CD8-positive, alpha-beta memory T cell (primary cell): Measurements from ENCODE around the gene FNDC3B. TPM values are rescaled to one million over a fixed set of nuclear protein-coding genes. Genes with fewer than 3 reads are reported as not detected.
"Not testable (repeated sequence)": the region's sequence is repeated elsewhere in the genome, so short reads cannot be mapped to it uniquely, and the experiment has no call there.

Source experiments
- CTCF ChIA-PET: fragments of 350-600 bp; sonication (Branson Sonifier 250); formaldehyde crosslinking; loops from one replicate; lab custom pipeline; 2021; ENCODE audit warnings: antibody characterized with exemption; lab: Charles Lee
- POLR2A ChIA-PET: fragments of 350-600 bp; sonication (Branson Sonifier 250); formaldehyde crosslinking; loops from one replicate; lab custom pipeline; 2021; ENCODE audit warnings: antibody characterized with exemption; lab: Charles Lee
- DNase-seq, 5 donors: peaks; one replicate each; pipeline versions ENCODE4 v3.0.0 to v3.0.0-alpha.2; 2020 to 2022; ENCODE audit warnings: mixed read lengths in 1 of 5
- H3K27ac ChIP-seq: one replicate; pipeline ENCODE4 v1.7.0; 2013; ENCODE audit warnings: low read depth, mild to moderate bottlenecking, low read length, moderate library complexity
- H3K27me3 ChIP-seq: 2 replicates; pipeline ENCODE4 v1.7.0; 2013; ENCODE audit warnings: low read length, mild to moderate bottlenecking; ENCODE audit not compliant: insufficient read depth, poor library complexity, severe bottlenecking
- H3K36me3 ChIP-seq: 2 replicates; pipeline ENCODE4 v1.7.0; 2013; ENCODE audit warnings: mild to moderate bottlenecking, low read length, moderate library complexity; ENCODE audit not compliant: insufficient read depth
- H3K4me1 ChIP-seq: 2 replicates; pipeline ENCODE4 v1.7.0; 2013; ENCODE audit warnings: mild to moderate bottlenecking, low read length, moderate library complexity; ENCODE audit not compliant: insufficient read depth
- H3K4me3 ChIP-seq: 2 replicates; pipeline ENCODE4 v1.7.0; 2013; ENCODE audit warnings: mild to moderate bottlenecking, low read length
- H3K9me3 ChIP-seq: 2 replicates; pipeline ENCODE4 v1.7.0; 2013; ENCODE audit warnings: mild to moderate bottlenecking, low read length
- H3K27ac Mint-ChIP-seq, 8 donors: one replicate each; pipeline ENCODE4 v1.8.0; 2020 to 2021; ENCODE audit warnings: mixed read lengths in 8 of 8, mild to moderate bottlenecking in 6 of 8, inconsistent platforms in 3 of 8, moderate library complexity in 3 of 8
- H3K27me3 Mint-ChIP-seq, 2 donors: one replicate each; pipeline ENCODE4 v1.8.0; 2020 to 2021; ENCODE audit warnings: mixed read lengths in 2 of 2, mild to moderate bottlenecking in 1 of 2, moderate library complexity in 1 of 2
- H3K36me3 Mint-ChIP-seq, 3 donors: one replicate each; pipeline ENCODE4 v1.8.0; 2020 to 2021; ENCODE audit warnings: mixed read lengths in 3 of 3, inconsistent platforms in 1 of 3, mild to moderate bottlenecking in 1 of 3
- H3K4me1 Mint-ChIP-seq, 3 donors: one replicate each; pipeline ENCODE4 v1.8.0; 2020 to 2021; ENCODE audit warnings: mixed read lengths in 3 of 3, inconsistent platforms in 1 of 3, mild to moderate bottlenecking in 1 of 3
- H3K4me3 Mint-ChIP-seq, 7 donors: one replicate each; pipeline ENCODE4 v1.8.0; 2020 to 2021; ENCODE audit warnings: mixed read lengths in 7 of 7, mild to moderate bottlenecking in 6 of 7, moderate library complexity in 4 of 7, inconsistent platforms in 2 of 7
- H3K9me3 Mint-ChIP-seq, 5 donors: one replicate each; pipeline ENCODE4 v1.8.0; 2020 to 2022; ENCODE audit warnings: mixed read lengths in 5 of 5, mild to moderate bottlenecking in 3 of 5, moderate library complexity in 2 of 5, inconsistent platforms in 1 of 5
- polyA plus RNA-seq: library from polyadenylated mRNA; unstranded; fragments of 300-500 nt; fragmentation: Illumina TruSeq; gene quantifications from one replicate; pipeline ENCODE4 v1.2.3, GENCODE V29; 2021
- total RNA-seq, 2 experiments: library from RNA; stranded (reverse); gene quantifications; one replicate each; pipeline ENCODE4 v1.2.3, GENCODE V29; 2021

Gene FNDC3B
- total RNA-seq (10 to 100 TPM; 17.4 to 18.6 TPM), polyA plus RNA-seq (8.7 TPM)

- H3K4me1 ChIP-seq = peaks cover 17% of the 10 kb centered on the region
- peak; percentile 81 to 92 (median 88) for DNase-seq
- peak within 1 kb of the TSS; percentile 71 for H3K27ac ChIP-seq
- H3K4me3 ChIP-seq = peak within 1 kb of the TSS; percentile 62
- Mint-ChIP-seq H3K36me3 (peaks cover 0 to 6% (median 2%) of the 10 kb centered on the region in 3 donors), H3K27me3 (peaks cover 0 to 8% of the 10 kb centered on the region in 2 donors), H3K27ac (peak within 1 kb of the TSS; percentile 80 to 99 (median 96)), H3K4me1 (peaks cover 35 to 59% (median 48%) of the 10 kb centered on the region in 3 donors), H3K9me3 (no peaks in the 10 kb centered on the region), H3K4me3 (peak within 1 kb of the TSS; percentile 94 to 99 (median 98))
- H3K9me3 ChIP-seq = no peaks in the 10 kb centered on the region
- ChIA-PET POLR2A (interaction anchor here (1.1 kb wide), 1 partner anchor 95 kb away, joined by 4 read pairs; no protein-coding TSS in a partner anchor), CTCF (interaction anchor here (0.6 to 0.7 kb wide), 3 partner anchors 154 to 293 kb away, joined by 3 read pairs; no protein-coding TSS in a partner anchor)
- H3K36me3 ChIP-seq = no peaks in the 10 kb centered on the region
- no peaks in the 10 kb centered on the region for H3K27me3 ChIP-seq
These were observed at the start of gene FNDC3B for GRCh38 chr3:172039436-172040077. Gene FNDC3B (plus strand): TSS chr3:172039578. CDS start chr3:172112480, 72,902 bp downstream.

DNA sequence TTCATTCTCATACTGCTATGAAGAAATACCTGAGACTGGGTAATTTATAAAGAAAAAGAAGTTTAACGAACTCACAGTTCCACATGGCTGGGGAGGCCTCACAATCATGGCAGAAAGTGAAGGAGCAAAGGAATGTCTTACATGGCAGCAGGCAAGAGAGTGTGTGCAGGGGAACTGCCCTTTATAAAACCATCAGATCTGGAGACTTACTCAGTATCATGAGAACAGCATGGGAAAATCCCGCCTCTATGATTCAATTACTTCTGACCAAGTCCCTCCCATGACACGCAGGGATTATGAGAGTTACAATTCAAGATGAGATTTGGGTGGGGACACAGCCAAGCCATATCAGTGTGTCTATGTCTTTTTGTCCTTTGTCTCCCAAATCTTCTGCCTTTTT, 49.1 kb upstream of the FNDC3B start:
- H3K36me3 Mint-ChIP-seq, POLR2A ChIA-PET, H3K4me1 ChIP-seq, H3K9me3 ChIP-seq, H3K27ac ChIP-seq, H3K4me3 Mint-ChIP-seq, H3K4me1 Mint-ChIP-seq, H3K36me3 ChIP-seq, H3K4me3 ChIP-seq, H3K27ac Mint-ChIP-seq, DNase-seq, H3K9me3 Mint-ChIP-seq, H3K27me3 ChIP-seq, CTCF ChIA-PET: not testable (repeated sequence)
- H3K27me3 Mint-ChIP-seq = peaks cover 9 to 27% of the 10 kb centered on the region in 2 donors

- H3K27ac ChIP-seq = no peak overlapping the region
- no peaks in the 10 kb centered on the region for H3K36me3 ChIP-seq
- ChIA-PET CTCF (no interaction called here), POLR2A (no interaction called here)
- Mint-ChIP-seq H3K4me1 (no peaks in the 10 kb centered on the region), H3K27ac (no peak overlapping the region), H3K27me3 (peaks cover 7 to 28% of the 10 kb centered on the region in 2 donors), H3K9me3 (peaks cover 0 to 2% (median 0%) of the 10 kb centered on the region in 5 donors), H3K36me3 (peaks cover 0 to 9% (median 0%) of the 10 kb centered on the region in 3 donors), H3K4me3 (no peak overlapping the region)
- no peak for DNase-seq
- no peaks in the 10 kb centered on the region for H3K4me1 ChIP-seq
- no peaks in the 10 kb centered on the region for H3K27me3 ChIP-seq
- no peaks in the 10 kb centered on the region for H3K9me3 ChIP-seq
- no peak overlapping the region for H3K4me3 ChIP-seq
These were observed 48.2 kb upstream of the FNDC3B start for GRCh38 chr3:171991166-171991565.

- POLR2A ChIA-PET = no interaction called here
- peaks cover 0 to 9% (median 3%) of the 10 kb centered on the region in 5 donors for H3K9me3 Mint-ChIP-seq
These were observed 44.5 kb upstream of the FNDC3B start for GRCh38 chr3:171994646-171995428.

DNA sequence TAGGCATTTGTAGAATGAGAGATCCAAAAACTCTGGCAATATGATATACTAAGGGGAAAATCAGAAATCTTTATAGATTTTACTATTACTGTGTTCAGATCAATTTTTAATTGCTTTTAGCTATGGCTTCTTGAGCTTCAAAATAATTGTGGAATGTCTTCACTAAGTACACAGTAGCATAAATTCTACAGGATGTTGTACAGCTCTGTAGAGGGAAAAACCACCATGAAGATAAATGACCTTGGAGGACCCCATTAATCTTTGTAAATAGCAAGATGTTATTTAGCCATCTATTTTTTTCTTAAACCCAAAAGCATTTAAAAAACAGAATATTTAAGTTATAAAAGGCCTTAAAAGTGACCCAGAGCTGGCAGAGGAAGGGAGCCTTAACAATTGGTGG, 43.9 kb upstream of the FNDC3B start:
- ChIA-PET CTCF (no interaction called here), POLR2A (no interaction called here)
- peaks cover 0 to 9% (median 3%) of the 10 kb centered on the region in 5 donors for H3K9me3 Mint-ChIP-seq
- peaks cover 10 to 22% of the 10 kb centered on the region in 2 donors for H3K27me3 Mint-ChIP-seq
- Histone ChIP-seq H3K4me3 (no peak overlapping the region), H3K27me3 (no peaks in the 10 kb centered on the region), H3K9me3 (no peaks in the 10 kb centered on the region), H3K4me1 (no peaks in the 10 kb centered on the region), H3K27ac (no peak overlapping the region), H3K36me3 (no peaks in the 10 kb centered on the region)
- no peak overlapping the region for H3K4me3 Mint-ChIP-seq
- DNase-seq = no peak
- no peak overlapping the region for H3K27ac Mint-ChIP-seq
- no peaks in the 10 kb centered on the region for H3K4me1 Mint-ChIP-seq
- peaks cover 0 to 8% (median 2%) of the 10 kb centered on the region in 3 donors for H3K36me3 Mint-ChIP-seq

More at GRCh38 chr3:171994646-171995428, 44.5 kb upstream of the FNDC3B start:
- Histone ChIP-seq H3K27ac (no peak overlapping the region), H3K36me3 (no peaks in the 10 kb centered on the region), H3K9me3 (no peaks in the 10 kb centered on the region), H3K27me3 (no peaks in the 10 kb centered on the region), H3K4me3 (no peak overlapping the region), H3K4me1 (no peaks in the 10 kb centered on the region)
- CTCF ChIA-PET = no interaction called here
- Mint-ChIP-seq H3K27me3 (peaks cover 10 to 27% of the 10 kb centered on the region in 2 donors), H3K27ac (no peak overlapping the region), H3K36me3 (peaks cover 0 to 13% (median 2%) of the 10 kb centered on the region in 3 donors), H3K4me3 (no peak overlapping the region), H3K4me1 (no peaks in the 10 kb centered on the region)
- no peak for DNase-seq

- Mint-ChIP-seq H3K36me3 (peaks cover 0 to 8% (median 2%) of the 10 kb centered on the region in 3 donors), H3K27ac (no peak overlapping the region), H3K9me3 (peaks cover 0 to 9% (median 3%) of the 10 kb centered on the region in 5 donors), H3K27me3 (peaks cover 7 to 21% of the 10 kb centered on the region in 2 donors), H3K4me3 (no peak overlapping the region), H3K4me1 (no peaks in the 10 kb centered on the region)
- no peak overlapping the region for H3K27ac ChIP-seq
- CTCF ChIA-PET = no interaction called here
- no peaks in the 10 kb centered on the region for H3K36me3 ChIP-seq
- no peaks in the 10 kb centered on the region for H3K27me3 ChIP-seq
- H3K4me3 ChIP-seq = no peak overlapping the region
- H3K9me3 ChIP-seq = no peaks in the 10 kb centered on the region
- POLR2A ChIA-PET = no interaction called here
- H3K4me1 ChIP-seq = no peaks in the 10 kb centered on the region
- DNase-seq = no peak
These were observed 43.1 kb upstream of the FNDC3B start for GRCh38 chr3:171996178-171996817.

DNA sequence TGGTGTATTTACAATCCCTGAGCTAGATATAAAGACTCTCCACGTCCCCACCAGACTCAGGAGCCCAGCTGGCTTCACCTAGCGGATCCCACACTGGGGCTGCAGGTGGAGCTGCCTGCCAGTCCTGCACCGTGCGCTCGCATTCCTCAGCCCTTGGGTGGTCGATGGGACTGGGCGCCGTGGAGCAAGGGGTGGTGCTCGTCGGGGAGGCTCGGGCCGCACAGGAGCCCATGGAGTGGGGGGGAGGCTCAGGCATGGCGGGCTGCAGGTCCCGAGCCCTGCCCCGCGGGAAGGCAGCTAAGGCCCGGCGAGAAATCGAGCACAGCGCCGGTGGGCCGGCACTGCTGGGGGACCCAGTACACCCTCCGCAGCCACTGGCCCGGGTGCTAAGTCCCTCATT, 40.6 kb upstream of the FNDC3B start:
- H3K36me3 ChIP-seq, POLR2A ChIA-PET, H3K9me3 ChIP-seq, H3K4me1 ChIP-seq, DNase-seq, H3K4me1 Mint-ChIP-seq, H3K4me3 ChIP-seq, H3K27ac ChIP-seq, H3K27ac Mint-ChIP-seq, H3K4me3 Mint-ChIP-seq, H3K27me3 ChIP-seq, CTCF ChIA-PET: not testable (repeated sequence)
- peaks cover 0 to 14% (median 4%) of the 10 kb centered on the region in 5 donors for H3K9me3 Mint-ChIP-seq
- H3K36me3 Mint-ChIP-seq = peaks cover 0 to 15% (median 2%) of the 10 kb centered on the region in 3 donors
- H3K27me3 Mint-ChIP-seq = peaks cover 2 to 24% of the 10 kb centered on the region in 2 donors
